Neural cell (in vitro differentiated cells): ENCODE measurements around the gene SEC16B.

Experiments
- CTCF ChIP-seq: fragments of 450-650 bp; IDR thresholded peaks from 2 replicates; pipeline ENCODE4 v1.5.1; 2014; ENCODE audit warnings: antibody characterized with exemption, mild to moderate bottlenecking, moderate library complexity; ENCODE audit not compliant: poor library complexity, severe bottlenecking
- EP300 ChIP-seq: fragments of 450-650 bp; conservative IDR thresholded peaks from 2 replicates; pipeline ENCODE4 v1.6.1; 2014; ENCODE audit warnings: antibody characterized with exemption, mild to moderate bottlenecking, moderate library complexity; ENCODE audit not compliant: poor library complexity, severe bottlenecking
- EZH2 ChIP-seq: fragments of 200-600, 300-800 bp; shearing (Covaris generic), sonication (generic); IDR thresholded peaks from 2 replicates; pipeline ENCODE4 v1.6.1; 2014; ENCODE audit warnings: antibody characterized with exemption, low read length, borderline replicate concordance, mild to moderate bottlenecking; ENCODE audit not compliant: insufficient read depth, poor library complexity, severe bottlenecking
- MXI1 ChIP-seq: fragments of 450-650 bp; conservative IDR thresholded peaks from 2 replicates; pipeline ENCODE4 v1.6.1; 2014; ENCODE audit warnings: antibody characterized with exemption, mild to moderate bottlenecking; ENCODE audit not compliant: poor library complexity, severe bottlenecking
- POLR2AphosphoS5 ChIP-seq: IDR thresholded peaks from 2 replicates; pipeline ENCODE4 v1.6.1; 2012
- RAD21 ChIP-seq: fragments of 450-650 bp; conservative IDR thresholded peaks from 2 replicates; pipeline ENCODE4 v1.6.1; 2014; ENCODE audit warnings: antibody characterized with exemption, mild to moderate bottlenecking, moderate library complexity
- REST ChIP-seq: IDR thresholded peaks from 2 replicates; pipeline ENCODE4 v1.6.1; 2012; ENCODE audit warnings: borderline replicate concordance
- SMC3 ChIP-seq: fragments of 450-650 bp; conservative IDR thresholded peaks from 2 replicates; pipeline ENCODE4 v1.6.1; 2014; ENCODE audit warnings: antibody characterized with exemption, mild to moderate bottlenecking, moderate library complexity; ENCODE audit not compliant: poor library complexity
- TAF1 ChIP-seq: IDR thresholded peaks from 2 replicates; pipeline ENCODE4 v1.6.1; 2012; ENCODE audit warnings: low read depth

GRCh38 chr1:177914603-177915002 is 55.3 kb downstream of the SEC16B start:
- TF ChIP-seq POLR2AphosphoS5, result no peak
- no peak for TF ChIP-seq EP300
- no peak for TF ChIP-seq CTCF
- TF ChIP-seq REST, result no peak
- no peak for TF ChIP-seq TAF1
- no peak for TF ChIP-seq EZH2
- no peak for TF ChIP-seq SMC3
- no peak for TF ChIP-seq MXI1
- no peak for TF ChIP-seq RAD21
